CD8-positive, alpha-beta memory T cell (primary cell): Measurements from ENCODE around the gene TMED5. TPM values are rescaled to one million over a fixed set of nuclear protein-coding genes. Genes with fewer than 3 reads are reported as not detected.

Source experiments
- CTCF ChIA-PET: fragments of 350-600 bp; sonication (Branson Sonifier 250); formaldehyde crosslinking; loops from one replicate; lab custom pipeline; 2021; ENCODE audit warnings: antibody characterized with exemption; lab: Charles Lee
- POLR2A ChIA-PET: fragments of 350-600 bp; sonication (Branson Sonifier 250); formaldehyde crosslinking; loops from one replicate; lab custom pipeline; 2021; ENCODE audit warnings: antibody characterized with exemption; lab: Charles Lee
- DNase-seq, 5 donors: peaks; one replicate each; pipeline versions ENCODE4 v3.0.0 to v3.0.0-alpha.2; 2020 to 2022; ENCODE audit warnings: mixed read lengths in 1 of 5
- H3K27ac ChIP-seq: one replicate; pipeline ENCODE4 v1.7.0; 2013; ENCODE audit warnings: low read depth, mild to moderate bottlenecking, low read length, moderate library complexity
- H3K27me3 ChIP-seq: 2 replicates; pipeline ENCODE4 v1.7.0; 2013; ENCODE audit warnings: low read length, mild to moderate bottlenecking; ENCODE audit not compliant: insufficient read depth, poor library complexity, severe bottlenecking
- H3K36me3 ChIP-seq: 2 replicates; pipeline ENCODE4 v1.7.0; 2013; ENCODE audit warnings: mild to moderate bottlenecking, low read length, moderate library complexity; ENCODE audit not compliant: insufficient read depth
- H3K4me1 ChIP-seq: 2 replicates; pipeline ENCODE4 v1.7.0; 2013; ENCODE audit warnings: mild to moderate bottlenecking, low read length, moderate library complexity; ENCODE audit not compliant: insufficient read depth
- H3K4me3 ChIP-seq: 2 replicates; pipeline ENCODE4 v1.7.0; 2013; ENCODE audit warnings: mild to moderate bottlenecking, low read length
- H3K9me3 ChIP-seq: 2 replicates; pipeline ENCODE4 v1.7.0; 2013; ENCODE audit warnings: mild to moderate bottlenecking, low read length
- H3K27ac Mint-ChIP-seq, 8 donors: one replicate each; pipeline ENCODE4 v1.8.0; 2020 to 2021; ENCODE audit warnings: mixed read lengths in 8 of 8, mild to moderate bottlenecking in 6 of 8, inconsistent platforms in 3 of 8, moderate library complexity in 3 of 8
- H3K27me3 Mint-ChIP-seq, 2 donors: one replicate each; pipeline ENCODE4 v1.8.0; 2020 to 2021; ENCODE audit warnings: mixed read lengths in 2 of 2, mild to moderate bottlenecking in 1 of 2, moderate library complexity in 1 of 2
- H3K36me3 Mint-ChIP-seq, 3 donors: one replicate each; pipeline ENCODE4 v1.8.0; 2020 to 2021; ENCODE audit warnings: mixed read lengths in 3 of 3, inconsistent platforms in 1 of 3, mild to moderate bottlenecking in 1 of 3
- H3K4me1 Mint-ChIP-seq, 3 donors: one replicate each; pipeline ENCODE4 v1.8.0; 2020 to 2021; ENCODE audit warnings: mixed read lengths in 3 of 3, inconsistent platforms in 1 of 3, mild to moderate bottlenecking in 1 of 3
- H3K4me3 Mint-ChIP-seq, 7 donors: one replicate each; pipeline ENCODE4 v1.8.0; 2020 to 2021; ENCODE audit warnings: mixed read lengths in 7 of 7, mild to moderate bottlenecking in 6 of 7, moderate library complexity in 4 of 7, inconsistent platforms in 2 of 7
- H3K9me3 Mint-ChIP-seq, 5 donors: one replicate each; pipeline ENCODE4 v1.8.0; 2020 to 2022; ENCODE audit warnings: mixed read lengths in 5 of 5, mild to moderate bottlenecking in 3 of 5, moderate library complexity in 2 of 5, inconsistent platforms in 1 of 5
- polyA plus RNA-seq: library from polyadenylated mRNA; unstranded; fragments of 300-500 nt; fragmentation: Illumina TruSeq; gene quantifications from one replicate; pipeline ENCODE4 v1.2.3, GENCODE V29; 2021
- total RNA-seq, 2 experiments: library from RNA; stranded (reverse); gene quantifications; one replicate each; pipeline ENCODE4 v1.2.3, GENCODE V29; 2021

Gene TMED5
- total and polyA plus RNA-seq, 3 experiments from 2014 or later = 28.9 to 38.9 (median 37.9) TPM

GRCh38 chr1:93151474-93151873 is 28.7 kb downstream of the TMED5 start:
- Mint-ChIP-seq H3K4me1 (peaks cover 9 to 25% (median 19%) of the 10 kb centered on the region in 3 donors), H3K4me3 (no peak overlapping the region), H3K36me3 (peaks cover 0 to 71% (median 24%) of the 10 kb centered on the region in 3 donors), H3K27ac (peak overlapping the region in 3 of 8 donors; percentile 12 to 69 (median 27)), H3K9me3 (no peaks in the 10 kb centered on the region), H3K27me3 (no peaks in the 10 kb centered on the region)
- Histone ChIP-seq H3K27me3 (no peaks in the 10 kb centered on the region), H3K4me1 (no peaks in the 10 kb centered on the region), H3K9me3 (no peaks in the 10 kb centered on the region), H3K4me3 (no peak overlapping the region), H3K27ac (no peak overlapping the region), H3K36me3 (peaks cover 14% of the 10 kb centered on the region)
- ChIA-PET POLR2A (no interaction called here), CTCF (no interaction called here)
- no peak for DNase-seq

- Mint-ChIP-seq H3K36me3 (peaks cover 0 to 67% (median 21%) of the 10 kb centered on the region in 3 donors), H3K4me1 (peaks cover 6 to 19% (median 15%) of the 10 kb centered on the region in 3 donors), H3K27me3 (no peaks in the 10 kb centered on the region), H3K9me3 (no peaks in the 10 kb centered on the region), H3K4me3 (no peak overlapping the region), H3K27ac (peak overlapping the region in 4 of 8 donors; percentile 10 to 86 (median 44))
- Histone ChIP-seq H3K4me1 (no peaks in the 10 kb centered on the region), H3K27ac (no peak overlapping the region), H3K9me3 (no peaks in the 10 kb centered on the region), H3K4me3 (no peak overlapping the region), H3K27me3 (no peaks in the 10 kb centered on the region), H3K36me3 (peaks cover 14% of the 10 kb centered on the region)
- ChIA-PET POLR2A (no interaction called here), CTCF (no interaction called here)
- no peak for DNase-seq
Measured at GRCh38 chr1:93150729-93151128, 29.5 kb downstream of the TMED5 start.

- CTCF ChIA-PET = no interaction called here
Measured at GRCh38 chr1:93148001-93148400, 32.2 kb downstream of the TMED5 start.

GRCh38 chr1:93143769-93144168 is 36.4 kb downstream of the TMED5 start:
- POLR2A ChIA-PET = interaction anchor here (0.6 kb wide), 1 partner anchor 268 kb away, joined by 3 read pairs; no protein-coding TSS in a partner anchor
- Histone ChIP-seq H3K9me3 (no peaks in the 10 kb centered on the region), H3K36me3 (peaks cover 2% of the 10 kb centered on the region), H3K27ac (no peak overlapping the region), H3K4me3 (no peak overlapping the region), H3K4me1 (no peaks in the 10 kb centered on the region), H3K27me3 (no peaks in the 10 kb centered on the region)
- peaks cover 0 to 24% (median 5%) of the 10 kb centered on the region in 3 donors for H3K36me3 Mint-ChIP-seq
- H3K9me3 Mint-ChIP-seq = no peaks in the 10 kb centered on the region
- no peaks in the 10 kb centered on the region for H3K27me3 Mint-ChIP-seq
- peaks cover 0 to 4% (median 1%) of the 10 kb centered on the region in 3 donors for H3K4me1 Mint-ChIP-seq
- no peak for DNase-seq
- CTCF ChIA-PET = no interaction called here
- H3K4me3 Mint-ChIP-seq = no peak overlapping the region
- H3K27ac Mint-ChIP-seq = no peak overlapping the region

More at GRCh38 chr1:93148001-93148400, 32.2 kb downstream of the TMED5 start:
- no peaks in the 10 kb centered on the region for H3K9me3 ChIP-seq
- DNase-seq = no peak
- Mint-ChIP-seq H3K9me3 (no peaks in the 10 kb centered on the region), H3K27me3 (no peaks in the 10 kb centered on the region), H3K36me3 (peaks cover 0 to 46% (median 17%) of the 10 kb centered on the region in 3 donors), H3K4me3 (no peak overlapping the region), H3K27ac (peak overlapping the region in 3 of 8 donors; percentile 13 to 51 (median 35)), H3K4me1 (peaks cover 1 to 14% (median 9%) of the 10 kb centered on the region in 3 donors)
- H3K36me3 ChIP-seq = peaks cover 9% of the 10 kb centered on the region
- H3K27me3 ChIP-seq = no peaks in the 10 kb centered on the region
- H3K27ac ChIP-seq = no peak overlapping the region
- H3K4me3 ChIP-seq = no peak overlapping the region
- POLR2A ChIA-PET = no interaction called here
- H3K4me1 ChIP-seq = no peaks in the 10 kb centered on the region

- no peaks in the 10 kb centered on the region for H3K9me3 Mint-ChIP-seq
- no peaks in the 10 kb centered on the region for H3K27me3 ChIP-seq
- peaks cover 0 to 24% (median 5%) of the 10 kb centered on the region in 3 donors for H3K36me3 Mint-ChIP-seq
- H3K4me3 Mint-ChIP-seq = no peak overlapping the region
- H3K9me3 ChIP-seq = no peaks in the 10 kb centered on the region
- CTCF ChIA-PET = no interaction called here
- H3K27me3 Mint-ChIP-seq = no peaks in the 10 kb centered on the region
- H3K4me3 ChIP-seq = no peak overlapping the region
- DNase-seq = no peak
- H3K4me1 ChIP-seq = no peaks in the 10 kb centered on the region
- POLR2A ChIA-PET = no interaction called here
- H3K4me1 Mint-ChIP-seq = peaks cover 0 to 4% (median 1%) of the 10 kb centered on the region in 3 donors
- peaks cover 5% of the 10 kb centered on the region for H3K36me3 ChIP-seq
- H3K27ac ChIP-seq = no peak overlapping the region
- peak overlapping the region in 3 of 8 donors; percentile 1 to 64 (median 11) for H3K27ac Mint-ChIP-seq
Measured at GRCh38 chr1:93143136-93143535, 37.1 kb downstream of the TMED5 start.

- Mint-ChIP-seq H3K27me3 (no peaks in the 10 kb centered on the region), H3K36me3 (peaks cover 0 to 28% (median 8%) of the 10 kb centered on the region in 3 donors), H3K9me3 (no peaks in the 10 kb centered on the region), H3K27ac (peak overlapping the region in 4 of 8 donors; percentile 0 to 20 (median 9)), H3K4me1 (peaks cover 0 to 7% (median 1%) of the 10 kb centered on the region in 3 donors), H3K4me3 (no peak overlapping the region)
- Histone ChIP-seq H3K36me3 (peaks cover 5% of the 10 kb centered on the region), H3K27me3 (no peaks in the 10 kb centered on the region), H3K4me3 (no peak overlapping the region), H3K27ac (no peak overlapping the region), H3K9me3 (no peaks in the 10 kb centered on the region), H3K4me1 (no peaks in the 10 kb centered on the region)
- ChIA-PET CTCF (no interaction called here), POLR2A (no interaction called here)
- DNase-seq = no peak
Measured at GRCh38 chr1:93142161-93142560, 38.1 kb downstream of the TMED5 start.

GRCh38 chr1:93140106-93140505 is 40.1 kb downstream of the TMED5 start:
- no peak for DNase-seq
- Histone ChIP-seq H3K36me3 (peaks cover 9% of the 10 kb centered on the region), H3K27ac (no peak overlapping the region), H3K9me3 (no peaks in the 10 kb centered on the region), H3K27me3 (no peaks in the 10 kb centered on the region), H3K4me1 (no peaks in the 10 kb centered on the region), H3K4me3 (no peak overlapping the region)
- CTCF ChIA-PET = interaction anchor here (0.7 kb wide), 1 partner anchor 33 kb away, joined by 3 read pairs; no protein-coding TSS in a partner anchor
- peaks cover 4 to 48% (median 20%) of the 10 kb centered on the region in 3 donors for H3K36me3 Mint-ChIP-seq
- H3K4me3 Mint-ChIP-seq = no peak overlapping the region
- POLR2A ChIA-PET = interaction anchor here (0.7 kb wide), 1 partner anchor 17 kb away, joined by 6 read pairs; no protein-coding TSS in a partner anchor
- no peaks in the 10 kb centered on the region for H3K27me3 Mint-ChIP-seq
- H3K4me1 Mint-ChIP-seq = peaks cover 0 to 7% (median 4%) of the 10 kb centered on the region in 3 donors
- H3K27ac Mint-ChIP-seq = peak overlapping the region in 3 of 8 donors; percentile 8 to 65 (median 30)
- H3K9me3 Mint-ChIP-seq = no peaks in the 10 kb centered on the region

- H3K4me1 Mint-ChIP-seq = peaks cover 0 to 7% (median 2%) of the 10 kb centered on the region in 3 donors
- peak overlapping the region in 1 of 8 donors; percentile 46 for H3K27ac Mint-ChIP-seq
- no peak overlapping the region for H3K4me3 Mint-ChIP-seq
- no peak overlapping the region for H3K4me3 ChIP-seq
- CTCF ChIA-PET = interaction anchor here (1.0 kb wide), 1 partner anchor 114 kb away, joined by 3 read pairs; no protein-coding TSS in a partner anchor
- H3K9me3 ChIP-seq = no peaks in the 10 kb centered on the region
- peaks cover 21% of the 10 kb centered on the region for H3K36me3 ChIP-seq
- H3K4me1 ChIP-seq = no peaks in the 10 kb centered on the region
- H3K27ac ChIP-seq = no peak overlapping the region
- no peaks in the 10 kb centered on the region for H3K27me3 Mint-ChIP-seq
- no peaks in the 10 kb centered on the region for H3K9me3 Mint-ChIP-seq
- H3K36me3 Mint-ChIP-seq = peaks cover 4 to 60% (median 20%) of the 10 kb centered on the region in 3 donors
- POLR2A ChIA-PET = no interaction called here
- DNase-seq = no peak
- H3K27me3 ChIP-seq = no peaks in the 10 kb centered on the region
Measured at GRCh38 chr1:93137604-93138292, 42.5 kb downstream of the TMED5 start.
